ENCODE measurements around the gene GAS2L1.

Gene GAS2L1

GRCh38 chr22:29328055-29328454 lies 21.6 kb downstream of the GAS2L1 start:
- no peak for DNase-seq (ENCODE audit: low read depth)

DNA sequence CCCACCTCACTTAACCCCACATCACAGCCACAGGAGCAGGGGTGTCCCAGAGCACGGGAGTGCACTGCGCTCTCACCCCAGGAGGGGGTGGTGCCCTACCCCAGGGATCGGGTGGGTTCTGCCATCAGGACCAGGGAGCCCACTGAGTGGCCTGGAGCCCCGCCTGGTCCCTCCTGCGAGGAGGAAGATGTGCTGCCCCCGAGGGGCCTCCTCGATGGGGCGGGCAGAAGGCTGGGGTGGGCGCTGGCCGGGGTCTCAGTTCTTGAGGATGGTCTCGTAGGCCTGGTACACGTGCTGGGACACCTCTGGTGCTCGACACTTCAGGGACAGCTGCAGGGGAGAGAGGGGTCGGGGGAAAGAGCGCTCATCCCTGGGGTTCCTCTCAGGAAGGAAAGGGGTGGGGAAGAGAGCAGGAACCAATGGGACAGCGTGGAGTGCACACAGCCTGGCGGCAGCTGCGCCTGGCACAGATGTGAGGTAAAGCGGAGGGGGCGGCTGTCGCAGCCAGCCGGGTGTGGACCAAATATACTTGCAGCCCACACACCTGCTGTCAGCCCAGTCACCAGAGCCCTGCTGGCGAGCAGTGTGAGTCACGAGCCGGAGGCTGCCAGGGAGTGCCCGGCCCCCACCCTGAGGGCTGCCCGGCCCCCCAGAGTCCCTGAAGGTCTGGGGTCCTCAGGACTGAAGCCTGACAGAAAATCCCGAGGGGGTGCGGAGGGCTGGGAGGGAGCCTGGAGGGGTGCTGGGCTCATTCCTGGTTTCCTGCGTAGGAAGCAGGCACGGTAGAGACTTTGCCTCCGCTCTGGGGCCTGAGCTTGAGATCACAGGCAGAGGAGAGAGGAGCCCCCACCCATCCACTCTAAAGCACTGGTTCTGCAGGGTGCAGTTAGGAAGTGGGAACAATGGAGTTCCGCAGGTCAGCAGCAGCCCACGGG lies 22.4 kb downstream of the GAS2L1 start:
- DNase-seq (ENCODE audit: low read depth): no peak

DNA sequence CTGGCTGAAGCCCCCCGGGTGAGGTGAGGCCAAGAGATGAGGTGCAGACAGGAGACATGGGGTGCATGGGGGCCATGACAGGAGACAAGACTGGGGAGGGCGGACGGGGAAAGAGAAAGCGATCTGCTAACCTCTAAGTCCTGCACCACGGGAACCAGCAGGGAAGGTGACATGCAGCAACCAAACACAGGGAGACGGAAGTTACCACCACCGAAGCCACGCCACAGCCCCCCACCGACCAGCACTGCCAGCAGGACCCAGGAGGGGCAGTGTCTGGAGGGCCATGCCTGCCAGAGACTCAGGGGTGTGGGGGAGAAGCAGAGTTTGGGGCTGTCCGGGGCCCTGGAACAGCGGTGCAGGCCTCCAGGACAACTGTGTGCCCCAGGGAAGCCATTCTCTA lies 23.1 kb downstream of the GAS2L1 start:
- no peak for DNase-seq (ENCODE audit: low read depth)

GRCh38 chr22:29330291-29330690 lies 23.8 kb downstream of the GAS2L1 start:
- no peak for DNase-seq (ENCODE audit: low read depth)

DNA sequence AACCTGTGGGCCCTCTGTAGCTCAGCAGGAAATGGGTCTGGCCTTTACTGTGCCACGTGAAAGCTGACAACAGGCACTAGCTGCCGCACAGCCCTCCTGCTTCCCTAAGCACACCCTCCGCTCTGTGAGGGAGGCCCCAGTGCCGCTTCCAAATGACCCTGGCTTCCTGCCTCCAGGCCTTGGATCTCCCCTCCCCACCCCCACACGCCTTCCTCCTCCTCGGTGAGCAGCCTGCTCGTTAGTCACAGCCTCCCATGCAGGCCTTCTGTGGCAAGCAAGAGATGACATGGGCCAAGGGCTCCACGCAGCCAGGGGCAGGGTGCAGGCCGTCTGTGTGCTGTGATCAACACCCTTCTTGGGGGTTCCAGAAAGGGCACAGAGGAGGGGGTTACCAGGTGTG lies 24.3 kb downstream of the GAS2L1 start:
- DNase-seq (ENCODE audit: low read depth): no peak

- no peak for DNase-seq (ENCODE audit: low read depth)
Observed at GRCh38 chr22:29331213-29331612, 24.8 kb downstream of the GAS2L1 start.

- DNase-seq (ENCODE audit: low read depth): no peak
Observed at GRCh38 chr22:29331658-29332300, 25.3 kb downstream of the GAS2L1 start.

GRCh38 chr22:29332886-29333496 lies 26.5 kb downstream of the GAS2L1 start:
- DNase-seq (ENCODE audit: low read depth): no peak

GRCh38 chr22:29334148-29334547 lies 27.7 kb downstream of the GAS2L1 start:
- no peak for DNase-seq (ENCODE audit: low read depth)

DNA sequence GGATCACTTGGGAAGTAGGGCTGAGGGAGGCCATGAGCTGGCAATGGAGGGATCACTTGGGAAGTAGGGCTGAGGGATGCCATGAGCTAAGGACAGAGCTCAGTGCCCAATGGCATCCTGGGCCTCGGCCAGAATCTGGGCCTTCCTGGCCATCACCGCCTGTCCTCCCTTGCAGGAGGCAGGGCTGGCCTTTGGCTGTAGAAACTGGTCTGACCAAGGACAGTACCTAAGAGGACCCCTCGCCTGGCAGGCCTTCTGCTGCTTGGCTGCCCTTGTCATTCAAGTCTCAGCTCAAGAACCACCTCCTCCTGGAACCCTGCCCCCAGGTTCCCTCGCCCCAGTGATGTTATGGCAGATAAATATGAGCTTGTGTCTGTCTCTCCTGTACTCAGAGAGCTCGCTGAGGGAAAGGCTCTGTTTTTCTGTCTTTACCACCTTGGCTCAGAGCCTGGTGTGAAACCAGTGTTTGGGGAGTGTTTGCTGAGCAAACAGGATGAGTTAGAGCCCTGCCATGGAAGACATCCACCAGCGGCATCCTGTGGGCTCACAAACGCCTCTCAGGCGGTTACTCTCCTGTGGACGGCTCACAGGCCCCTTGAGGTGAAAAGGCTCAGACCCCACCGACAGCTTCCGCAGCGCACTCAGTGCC lies 28.4 kb downstream of the GAS2L1 start:
- DNase-seq (ENCODE audit: low read depth): no peak

DNA sequence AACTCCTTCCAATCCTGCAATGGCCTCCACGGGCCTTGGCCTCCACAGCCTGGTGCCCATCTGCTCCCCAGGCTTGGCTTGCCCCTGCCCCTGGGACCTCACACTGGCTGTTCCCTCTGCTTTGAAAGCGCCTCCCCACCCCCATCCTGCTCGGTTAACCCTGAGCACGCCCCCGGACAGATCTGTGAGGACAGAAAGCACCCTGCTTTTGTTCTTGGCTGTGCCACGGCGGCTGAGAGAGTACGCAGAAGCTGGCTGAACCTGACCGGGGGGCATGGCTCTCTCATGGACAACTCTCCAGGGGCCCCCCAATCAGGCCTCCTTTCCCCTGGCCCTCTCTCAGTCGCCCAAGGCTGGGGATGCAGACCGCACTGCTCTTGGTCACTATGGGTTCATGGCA lies 29.2 kb downstream of the GAS2L1 start:
- no peak for DNase-seq (ENCODE audit: low read depth)

DNA sequence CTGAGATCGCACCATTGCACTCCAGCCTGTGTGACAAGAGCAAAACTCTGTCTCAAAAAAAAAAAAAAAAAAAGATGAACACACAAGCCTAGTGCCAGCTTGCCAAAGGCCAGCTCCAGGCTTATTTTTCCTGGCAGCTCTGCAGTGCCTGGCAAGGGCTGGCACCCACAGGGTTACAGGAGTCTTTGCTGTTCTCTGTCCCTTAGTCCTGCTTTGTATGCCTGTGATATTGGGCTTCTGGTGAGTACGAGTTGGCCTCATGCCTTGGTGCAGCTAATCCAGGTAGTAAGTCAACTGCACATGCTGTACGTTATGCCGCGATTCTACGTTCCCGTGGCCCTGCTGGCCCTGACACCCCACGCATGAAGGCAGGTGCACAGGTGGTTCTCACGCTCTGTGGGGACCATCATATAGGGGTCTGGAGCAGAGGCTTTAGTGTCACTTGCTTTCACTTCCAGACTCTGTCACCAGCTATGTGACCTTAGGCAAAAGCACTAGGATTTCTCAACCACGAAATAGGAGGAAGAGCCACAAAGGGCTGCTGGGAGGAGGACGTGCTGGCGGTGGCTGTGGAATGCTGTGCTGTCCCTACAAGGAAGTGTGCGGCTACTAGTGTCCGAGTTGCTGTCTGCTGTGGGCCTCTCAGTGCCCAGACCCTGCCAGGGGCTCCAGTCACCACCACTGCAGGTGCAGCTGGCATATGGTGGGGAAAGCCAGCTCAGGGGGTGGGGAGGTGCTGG lies 30.5 kb downstream of the GAS2L1 start:
- no peak for DNase-seq (ENCODE audit: low read depth)

DNA sequence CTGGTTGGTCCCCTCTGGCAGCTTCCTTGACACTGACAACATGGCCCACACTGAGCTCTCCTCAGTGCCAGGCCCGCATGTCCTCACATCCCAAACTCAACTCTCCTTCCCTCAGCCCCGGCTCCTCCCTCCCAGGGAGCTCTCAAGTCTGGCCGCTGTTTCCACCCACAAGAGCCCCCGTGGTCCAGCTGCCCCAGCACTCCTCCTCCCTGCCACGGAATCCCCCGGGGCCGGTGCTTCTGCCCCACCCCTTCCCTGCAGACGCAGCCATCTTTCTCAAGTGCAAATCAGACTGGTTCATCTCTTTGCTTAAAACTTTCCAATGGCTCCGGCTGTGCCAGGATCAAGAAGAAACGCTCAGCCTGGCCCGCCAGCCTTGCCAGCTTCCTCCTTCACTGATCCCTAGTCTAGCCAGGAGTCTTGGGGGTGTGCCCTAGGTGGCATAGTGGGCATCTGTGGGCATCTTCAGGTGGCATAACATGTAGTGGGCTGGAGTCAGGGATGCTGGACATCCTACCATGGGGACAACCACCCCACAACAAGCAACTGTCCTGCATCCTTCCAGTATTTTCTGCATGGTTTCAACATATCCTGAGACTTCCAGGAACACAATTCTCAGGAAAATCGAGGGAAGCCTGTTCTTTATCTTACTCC lies 31.3 kb downstream of the GAS2L1 start:
- no peak for DNase-seq (ENCODE audit: low read depth)

DNA sequence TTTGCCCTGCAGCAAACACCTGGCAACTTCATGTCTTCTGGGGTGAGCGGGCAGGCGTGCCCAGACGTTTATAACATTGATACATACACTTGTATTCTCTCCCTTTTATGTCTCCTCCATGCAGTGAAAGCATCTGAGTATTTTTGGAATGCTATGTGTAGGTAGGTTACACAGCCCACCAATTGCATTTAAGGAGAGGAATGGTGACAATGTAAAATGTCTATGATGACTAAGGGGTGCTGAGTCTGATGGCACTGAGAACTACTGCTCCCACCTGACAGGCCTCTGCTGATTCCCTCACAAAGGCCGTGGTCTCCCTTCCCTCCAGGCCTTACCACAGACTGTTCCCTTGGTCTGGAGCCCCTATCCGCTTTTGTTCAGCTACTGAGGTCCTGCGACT lies 31.9 kb downstream of the GAS2L1 start:
- no peak for DNase-seq (ENCODE audit: low read depth)

GRCh38 chr22:29339381-29340235 lies 33.2 kb downstream of the GAS2L1 start:
- DNase-seq (ENCODE audit: low read depth): no peak

GRCh38 chr22:29340566-29340965 lies 34.1 kb downstream of the GAS2L1 start:
- DNase-seq (ENCODE audit: low read depth): no peak

DNA sequence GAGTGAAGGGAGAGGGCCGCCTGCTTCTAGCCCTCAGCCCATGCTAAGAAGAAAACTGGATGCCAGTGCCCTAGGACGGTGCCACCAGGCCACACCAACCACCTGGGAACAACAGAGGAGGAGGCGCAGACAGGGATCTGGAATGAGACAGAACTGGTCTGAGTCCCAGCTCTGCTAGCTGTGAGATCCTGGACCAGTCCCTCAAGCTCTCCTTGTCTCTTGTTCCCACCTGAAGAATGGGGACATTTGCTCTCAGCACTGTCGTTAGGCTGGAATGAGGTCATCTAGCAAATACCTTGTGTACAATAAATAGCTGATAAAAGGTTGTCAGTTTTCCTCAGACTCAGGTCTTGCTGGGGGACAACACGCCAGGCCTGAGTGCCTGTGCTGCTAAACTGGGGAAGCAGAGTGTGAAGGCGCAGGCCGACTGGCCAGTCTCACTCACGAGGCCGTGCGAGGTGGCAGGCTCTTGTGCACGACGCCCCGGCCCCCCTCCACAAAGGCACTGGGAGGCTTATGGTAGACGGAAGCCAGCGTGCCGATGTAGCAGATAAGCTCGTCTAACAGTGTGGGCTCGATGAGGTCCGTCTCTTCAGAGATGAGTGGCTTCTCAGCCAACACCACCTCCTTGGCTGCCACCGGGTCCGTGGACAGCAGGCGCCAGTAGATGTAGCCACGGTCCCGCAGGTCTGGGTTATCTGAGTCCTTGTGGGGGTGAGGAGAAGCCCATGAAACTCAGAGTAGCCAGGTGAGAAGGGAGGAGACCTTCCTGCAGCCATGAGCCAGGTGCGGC lies 34.8 kb downstream of the GAS2L1 start:
- DNase-seq (ENCODE audit: low read depth): no peak

DNA sequence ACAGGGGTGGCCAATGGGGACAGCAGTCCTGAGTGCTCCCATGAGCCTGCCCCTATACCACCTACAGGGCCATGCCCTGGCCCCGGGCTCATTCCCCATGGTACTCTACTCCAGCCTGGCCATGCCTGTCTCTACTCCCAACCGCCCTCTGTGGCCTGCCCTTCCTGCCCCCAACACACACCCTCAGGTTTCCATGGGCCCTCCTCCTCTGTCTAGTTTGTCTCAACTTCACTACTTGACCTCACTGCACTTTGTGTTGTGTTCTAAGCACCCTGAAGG lies 35.3 kb downstream of the GAS2L1 start:
- no peak for DNase-seq (ENCODE audit: low read depth)

DNA sequence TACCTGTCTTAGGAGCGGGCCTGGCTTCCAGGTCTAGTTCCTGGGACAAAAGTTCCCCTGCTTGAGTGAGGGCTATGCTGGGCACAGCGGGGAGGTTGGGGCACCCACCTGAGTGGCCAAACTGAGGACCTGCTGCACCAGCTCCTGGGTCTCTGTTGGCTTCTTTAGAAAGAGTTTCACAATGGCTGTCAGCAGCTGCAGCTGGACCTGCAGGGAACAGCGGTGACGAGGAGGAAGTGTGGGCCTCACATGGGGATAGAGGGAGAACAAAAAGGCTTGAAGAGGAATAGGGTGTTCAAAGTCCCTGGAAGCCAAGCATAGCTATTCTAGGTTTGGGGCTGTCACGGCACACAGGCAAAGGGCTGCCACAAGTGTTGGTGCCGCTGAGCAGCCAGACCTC lies 35.7 kb downstream of the GAS2L1 start:
- no peak for DNase-seq (ENCODE audit: low read depth)

Data from activated T-helper 1 cell treated with Interleukin-2 at 50 U/mL for 16 hours (primary cell).